Uterus (tissue), 4 donors: ENCODE data around the gene HSD17B8. TPM values are rescaled to one million over a fixed set of nuclear protein-coding genes. Genes with fewer than 3 reads are reported as not detected.

Experiments used
- DNase-seq, 2 donors: peaks; one replicate each; pipeline ENCODE4 v3.0.0-alpha.2; 2019 to 2020
- H3K27ac ChIP-seq, 2 donors: fragments of 200-600 bp; sonication (generic); 1 replicate in 1 of 2; 2 replicates in 1 of 2; pipeline ENCODE4 v1.5.1; 2016 to 2018
- H3K27me3 ChIP-seq, 2 donors: fragments of 200-600 bp; sonication (generic); one replicate each; pipeline ENCODE4 v1.5.1; 2018 to 2019; ENCODE audit warnings: control low read depth in 1 of 2
- H3K36me3 ChIP-seq, 2 donors: fragments of 200-600 bp; sonication (generic); one replicate each; pipeline ENCODE4 v1.5.1; 2019; ENCODE audit warnings: control low read depth in 1 of 2
- H3K4me1 ChIP-seq, 2 donors: fragments of 200-600 bp; sonication (generic); one replicate each; pipeline ENCODE4 v1.5.1; 2018 to 2019; ENCODE audit warnings: control low read depth in 1 of 2
- H3K4me3 ChIP-seq, 2 donors: fragments of 200-600 bp; sonication (generic); 1 replicate in 1 of 2; 2 replicates in 1 of 2; pipeline ENCODE4 v1.5.1; 2018 to 2019; ENCODE audit warnings: mild to moderate bottlenecking in 1 of 2
- H3K9me3 ChIP-seq, 2 donors: fragments of 200-600 bp; sonication (generic); one replicate each; pipeline ENCODE4 v1.5.1; 2019; ENCODE audit warnings: control low read depth in 1 of 2
- POLR2A ChIP-seq, 2 donors: fragments of 450-650 bp; IDR thresholded peaks; one replicate each; pipeline ENCODE4 v1.6.1; 2016; ENCODE audit warnings: antibody characterized with exemption in 2 of 2, mild to moderate bottlenecking in 1 of 2, moderate library complexity in 1 of 2
- intact Hi-C: fragments of 100-400 bp; cut with DNase I; formaldehyde crosslinking; loops from one replicate; pipeline ENCODE4 v1.15.1; 2023; ENCODE audit warnings: low total_unique reads
- total RNA-seq, 4 donors: library from RNA; depleted of rRNA in 3 of 4; stranded (reverse); fragments of >200 nt in 3 of 4; gene quantifications; one replicate each; pipeline versions ENCODE4 v1.1.0 to v1.2.4, GENCODE V29; 2014 to 2023
- TF ChIP-seq, protein P1 (sequence below), 4 experiments: fragments of 200-600 bp in 2 of 4; fragments of 450-650 bp in 2 of 4; sonication (generic) in 2 of 4; IDR thresholded peaks; one replicate each; pipeline ENCODE4 v1.5.1; 2016 to 2019; ENCODE audit warnings: antibody characterized with exemption in 4 of 4, mild to moderate bottlenecking in 2 of 4, moderate library complexity in 1 of 4
- donor health status: DM: yes; HTN: yes; CAD: no.

The HSD17B8 gene
- total RNA-seq, 4 donors from 2014 or later, result 2.6 to 11.3 (median 5.8) TPM; not detected in 1

DNA sequence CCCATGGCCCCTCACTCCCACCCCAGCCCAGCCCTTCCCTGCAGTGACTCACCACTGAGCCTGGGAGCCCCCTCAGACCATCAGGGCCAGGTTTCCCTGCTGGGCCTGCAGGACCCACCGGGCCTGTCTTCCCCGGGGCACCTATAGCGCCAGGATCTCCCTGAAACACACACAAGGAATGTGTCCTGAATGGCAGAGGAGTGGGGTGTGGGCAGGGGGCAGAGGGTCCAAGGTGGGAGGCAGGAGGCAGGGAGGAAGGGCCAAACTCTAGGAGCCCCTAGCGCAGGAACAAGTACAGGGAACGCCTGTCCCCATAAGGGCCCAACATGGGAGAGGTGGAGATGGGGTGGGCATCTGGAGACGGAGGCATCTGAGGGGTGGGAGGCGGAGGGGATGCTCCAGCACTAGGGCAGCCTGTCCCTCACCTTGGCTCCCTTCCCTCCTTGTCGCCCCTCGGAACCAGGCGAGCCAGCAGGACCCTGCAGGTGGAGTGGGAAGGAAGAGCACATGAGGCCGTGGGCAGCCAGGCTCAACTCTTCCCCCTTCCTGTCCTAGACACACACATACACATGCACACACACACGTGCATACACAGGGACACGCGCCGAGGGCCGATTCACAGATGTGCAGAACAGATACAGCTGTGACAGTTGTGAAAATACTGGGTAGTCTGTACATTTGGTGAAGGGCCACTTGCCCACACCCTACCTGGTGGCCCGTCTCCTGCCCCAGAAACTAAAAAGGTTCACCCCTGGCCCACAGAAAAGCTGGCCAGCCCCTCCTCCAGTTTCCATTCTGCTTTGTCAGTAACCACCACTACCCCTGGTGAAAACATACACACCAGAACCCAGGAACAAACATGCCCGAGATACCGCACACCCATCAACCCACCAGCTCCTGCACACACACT, 36.8 kb upstream of the HSD17B8 start:
- H3K27me3 ChIP-seq, result no peaks in the 10 kb centered on the region
- no peaks in the 10 kb centered on the region for H3K4me1 ChIP-seq
- DNase-seq, result no peak
- no peak overlapping the region for H3K27ac ChIP-seq
- TF ChIP-seq POLR2A (IDR thresholded peaks at IDR 0.05), result no peak
- TF ChIP-seq, protein P1, sequence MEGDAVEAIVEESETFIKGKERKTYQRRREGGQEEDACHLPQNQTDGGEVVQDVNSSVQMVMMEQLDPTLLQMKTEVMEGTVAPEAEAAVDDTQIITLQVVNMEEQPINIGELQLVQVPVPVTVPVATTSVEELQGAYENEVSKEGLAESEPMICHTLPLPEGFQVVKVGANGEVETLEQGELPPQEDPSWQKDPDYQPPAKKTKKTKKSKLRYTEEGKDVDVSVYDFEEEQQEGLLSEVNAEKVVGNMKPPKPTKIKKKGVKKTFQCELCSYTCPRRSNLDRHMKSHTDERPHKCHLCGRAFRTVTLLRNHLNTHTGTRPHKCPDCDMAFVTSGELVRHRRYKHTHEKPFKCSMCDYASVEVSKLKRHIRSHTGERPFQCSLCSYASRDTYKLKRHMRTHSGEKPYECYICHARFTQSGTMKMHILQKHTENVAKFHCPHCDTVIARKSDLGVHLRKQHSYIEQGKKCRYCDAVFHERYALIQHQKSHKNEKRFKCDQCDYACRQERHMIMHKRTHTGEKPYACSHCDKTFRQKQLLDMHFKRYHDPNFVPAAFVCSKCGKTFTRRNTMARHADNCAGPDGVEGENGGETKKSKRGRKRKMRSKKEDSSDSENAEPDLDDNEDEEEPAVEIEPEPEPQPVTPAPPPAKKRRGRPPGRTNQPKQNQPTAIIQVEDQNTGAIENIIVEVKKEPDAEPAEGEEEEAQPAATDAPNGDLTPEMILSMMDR (IDR thresholded peaks at IDR 0.05), result no peak
- H3K4me3 ChIP-seq, result no peak overlapping the region
- no peaks in the 10 kb centered on the region for H3K36me3 ChIP-seq
- intact Hi-C loops, result no loop called here
- H3K9me3 ChIP-seq, result no peaks in the 10 kb centered on the region

DNA sequence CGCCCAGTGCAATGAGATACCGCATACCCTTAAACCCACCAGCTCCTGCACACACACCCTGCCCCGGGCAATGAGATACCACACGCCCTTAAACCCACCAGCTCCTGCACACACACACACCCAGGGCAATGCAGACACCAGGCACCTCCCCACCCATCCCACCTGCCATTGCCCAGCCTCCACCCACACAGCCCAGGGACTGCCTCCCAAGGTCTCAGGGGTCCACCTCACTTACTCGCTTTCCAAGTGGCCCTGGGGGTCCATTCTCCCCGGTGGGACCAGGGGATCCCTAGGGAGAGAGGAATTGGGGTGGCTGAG, 36.2 kb upstream of the HSD17B8 start:
- Histone ChIP-seq H3K36me3 (no peaks in the 10 kb centered on the region), H3K9me3 (no peaks in the 10 kb centered on the region), H3K4me1 (no peaks in the 10 kb centered on the region), H3K27me3 (no peaks in the 10 kb centered on the region), H3K27ac (no peak overlapping the region), H3K4me3 (no peak overlapping the region)
- DNase-seq, result no peak
- TF ChIP-seq, protein P1 (IDR thresholded peaks at IDR 0.05), result no peak
- no peak for TF ChIP-seq POLR2A (IDR thresholded peaks at IDR 0.05)
- intact Hi-C loops, result no loop called here

DNA sequence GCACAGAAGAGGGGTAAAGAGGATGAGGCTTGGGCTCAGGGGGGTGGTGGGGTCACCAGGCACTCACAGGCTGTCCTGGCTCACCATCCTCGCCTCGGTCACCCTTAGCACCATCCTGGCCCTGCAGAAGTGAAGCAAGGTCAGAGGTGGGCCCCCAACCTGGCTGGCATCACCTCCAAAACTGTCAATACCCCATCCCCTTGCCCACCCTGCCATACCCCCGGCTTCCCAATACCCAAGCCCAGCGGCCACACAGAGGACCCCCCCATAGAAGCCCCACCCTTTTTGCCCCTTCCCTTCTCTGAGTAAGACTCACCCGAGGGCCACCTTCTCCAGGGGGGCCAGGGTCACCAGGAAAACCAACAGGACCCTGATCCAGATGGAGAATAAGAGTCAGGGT, 35.8 kb upstream of the HSD17B8 start:
- H3K27me3 ChIP-seq, result no peaks in the 10 kb centered on the region
- DNase-seq, result no peak

DNA sequence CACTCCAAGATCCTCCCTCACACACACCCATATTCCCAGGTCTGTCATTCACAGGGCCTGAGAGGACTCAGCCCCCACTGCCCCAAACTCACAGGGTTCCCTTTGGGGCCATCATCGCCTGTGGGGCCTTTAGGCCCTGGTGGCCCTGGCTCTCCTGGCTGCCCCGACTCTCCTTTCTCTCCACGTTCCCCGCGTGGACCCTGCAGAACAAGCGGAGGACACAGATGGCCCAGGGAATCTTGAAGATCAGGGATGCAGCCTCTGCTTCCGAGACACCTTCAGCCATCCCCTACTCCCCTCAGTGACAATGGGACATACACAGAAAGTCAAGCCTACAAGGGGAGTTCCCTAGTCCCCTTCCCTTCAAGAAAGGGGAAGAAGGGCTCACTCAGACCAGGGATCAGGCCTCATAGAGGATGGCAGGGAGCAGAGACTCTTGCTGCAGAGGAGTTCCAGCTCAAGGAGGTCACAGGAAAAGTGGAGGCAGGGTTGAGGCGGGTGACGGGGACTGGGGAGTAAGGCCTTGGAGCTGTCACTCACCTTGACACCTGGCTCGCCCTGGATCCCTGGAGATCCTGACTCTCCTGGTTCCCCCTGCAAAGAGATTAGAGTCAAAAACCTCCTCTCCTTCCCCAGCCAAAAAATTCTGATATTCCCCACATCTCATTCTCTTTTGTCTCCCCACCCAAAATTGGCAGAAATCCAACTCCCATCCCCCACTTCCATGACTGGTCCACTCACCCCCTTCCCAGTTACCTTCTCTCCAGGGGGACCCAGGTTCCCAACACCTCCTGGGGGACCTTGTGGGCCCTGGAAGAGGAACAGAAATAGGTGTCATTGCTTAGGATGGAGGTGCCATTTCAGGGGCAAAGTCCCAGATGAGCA, 34.9 kb upstream of the HSD17B8 start:
- H3K4me1 ChIP-seq, result no peaks in the 10 kb centered on the region
- TF ChIP-seq POLR2A (IDR thresholded peaks at IDR 0.05), result no peak
- TF ChIP-seq, protein P1 (IDR thresholded peaks at IDR 0.05), result no peak
- H3K36me3 ChIP-seq, result no peaks in the 10 kb centered on the region
- H3K27me3 ChIP-seq, result no peaks in the 10 kb centered on the region
- H3K9me3 ChIP-seq, result no peaks in the 10 kb centered on the region
- intact Hi-C loops, result no loop called here
- no peak for DNase-seq
- H3K27ac ChIP-seq, result no peak overlapping the region
- no peak overlapping the region for H3K4me3 ChIP-seq

More for the DNA sequence above, 35.8 kb upstream of the HSD17B8 start:
- Histone ChIP-seq H3K36me3 (no peaks in the 10 kb centered on the region), H3K4me1 (no peaks in the 10 kb centered on the region), H3K27ac (no peak overlapping the region), H3K9me3 (no peaks in the 10 kb centered on the region), H3K4me3 (no peak overlapping the region)
- intact Hi-C loops, result no loop called here
- TF ChIP-seq, protein P1 (IDR thresholded peaks at IDR 0.05), result no peak
- no peak for TF ChIP-seq POLR2A (IDR thresholded peaks at IDR 0.05)
